Muscle of leg (tissue), 11 donors: ENCODE data around the gene HAPLN3. TPM values are rescaled to one million over a fixed set of nuclear protein-coding genes. Genes with fewer than 3 reads are reported as not detected.

Experiments
- DNase-seq: peaks from one replicate; pipeline ENCODE4 v3.0.0; 2013
- H3K27ac ChIP-seq: one replicate; pipeline ENCODE4 v1.5.1; 2013; ENCODE audit warnings: mild to moderate bottlenecking, low read length, control low read depth
- H3K27me3 ChIP-seq: one replicate; pipeline ENCODE4 v1.6.1; 2013; ENCODE audit warnings: low read length; ENCODE audit not compliant: control insufficient read depth, insufficient read depth
- H3K36me3 ChIP-seq: one replicate; pipeline ENCODE4 v1.6.1; 2013; ENCODE audit warnings: low read length; ENCODE audit not compliant: control insufficient read depth, insufficient read depth
- H3K4me1 ChIP-seq: one replicate; pipeline ENCODE4 v1.6.1; 2013; ENCODE audit warnings: low read length; ENCODE audit not compliant: control insufficient read depth, insufficient read depth
- H3K4me3 ChIP-seq: one replicate; pipeline ENCODE4 v1.5.1; 2013; ENCODE audit warnings: low read length, control low read depth
- H3K9me3 ChIP-seq: replicated peaks from 2 replicates; pipeline ENCODE4 v1.6.1; 2013; ENCODE audit warnings: low read depth, low read length; ENCODE audit not compliant: control insufficient read depth
- WGBS: methylation state at CpG from one replicate; pipeline ENCODE4 v1.1.5; 2013; ENCODE audit warnings: missing lambda C conversion rate; ENCODE audit not compliant: insufficient coverage; 5-methylcytosine and 5-hydroxymethylcytosine counted together
- polyA plus RNA-seq, 8 donors: library from polyadenylated mRNA; unstranded; fragments of 120-200 nt; gene quantifications; one replicate each; pipeline versions ENCODE4 v1.2.1 to v1.2.3, GENCODE V29; 2013; ENCODE audit warnings: inconsistent platforms in 1 of 8, low replicate concordance in 1 of 8; ENCODE audit not compliant: insufficient read length in 8 of 8, insufficient read depth in 1 of 8
- total RNA-seq: library from RNA; stranded (reverse); fragments of 120-200 nt; gene quantifications from one replicate; pipeline ENCODE4 v1.2.4, GENCODE V29; 2013

The HAPLN3 gene
- total and polyA plus RNA-seq, 9 donors = 6.2 to 23.5 (median 11.9) TPM

GRCh38 chr15:88897456-88898194 is 2.3 kb upstream of the HAPLN3 start:
- Histone ChIP-seq H3K27ac (peak overlapping the region; percentile 96), H3K4me3 (no peak overlapping the region)
- peak; percentile 93 for DNase-seq

GRCh38 chr15:88897142-88897455 is 1.8 kb upstream of the HAPLN3 start:
- Histone ChIP-seq H3K27me3 (peaks cover 29% of the 10 kb centered on the region), H3K4me3 (no peak overlapping the region), H3K4me1 (peaks cover 45% of the 10 kb centered on the region), H3K9me3 (no peaks in the 10 kb centered on the region), H3K27ac (peak overlapping the region; percentile 96), H3K36me3 (peaks cover 24% of the 10 kb centered on the region)
- 6% methylated on average over 8 of the region's 8 CpGs for WGBS
- no peak for DNase-seq

More at GRCh38 chr15:88897456-88898194, 2.3 kb upstream of the HAPLN3 start:
- H3K9me3 ChIP-seq = no peaks in the 10 kb centered on the region
- H3K27me3 ChIP-seq = peaks cover 29% of the 10 kb centered on the region
- H3K36me3 ChIP-seq = peaks cover 29% of the 10 kb centered on the region
- peaks cover 45% of the 10 kb centered on the region for H3K4me1 ChIP-seq
- WGBS = 13% methylated on average over 6 of the region's 12 CpGs

GRCh38 chr15:88896333-88897033 is 1.1 kb upstream of the HAPLN3 start:
- peaks cover 48% of the 10 kb centered on the region for H3K4me1 ChIP-seq

DNA sequence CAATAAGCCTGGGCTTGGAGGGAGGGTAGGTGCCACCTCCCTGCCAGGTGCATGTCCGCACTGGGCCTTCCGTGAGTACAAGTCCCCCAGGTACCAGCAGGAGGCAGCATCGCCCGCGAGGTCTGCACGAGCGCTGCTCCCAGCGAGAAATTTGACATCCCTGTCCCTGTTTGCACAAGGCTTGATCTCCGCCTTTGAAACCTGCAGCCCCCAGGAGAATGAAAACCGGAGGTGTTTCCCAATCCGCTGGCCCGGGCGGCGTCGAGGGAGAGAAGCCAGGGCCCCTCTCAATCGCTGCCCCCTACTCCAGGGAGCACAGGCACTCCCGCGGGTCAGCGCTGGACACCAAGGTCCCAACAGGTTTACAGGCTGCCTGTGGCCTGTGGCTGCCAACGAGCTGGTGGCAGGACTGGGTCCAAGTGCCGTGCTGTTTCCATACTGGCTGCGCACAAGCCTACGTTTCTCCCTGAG is 961 bp downstream of the HAPLN3 start:
- Histone ChIP-seq H3K9me3 (no peaks in the 10 kb centered on the region), H3K4me3 (peak overlapping the region; percentile 46), H3K27ac (no peak overlapping the region), H3K27me3 (peaks cover 29% of the 10 kb centered on the region), H3K36me3 (peaks cover 6% of the 10 kb centered on the region), H3K4me1 (peaks cover 48% of the 10 kb centered on the region)
- 3% methylated on average over 16 of the region's 23 CpGs for WGBS
- DNase-seq = peak; percentile 54

More at GRCh38 chr15:88896333-88897033, 1.1 kb upstream of the HAPLN3 start:
- no peak for DNase-seq
- Histone ChIP-seq H3K27ac (peak overlapping the region; percentile 96), H3K9me3 (no peaks in the 10 kb centered on the region), H3K27me3 (peaks cover 29% of the 10 kb centered on the region), H3K4me3 (no peak overlapping the region), H3K36me3 (peaks cover 17% of the 10 kb centered on the region)
- 47% methylated on average over 5 of the region's 8 CpGs for WGBS

DNA sequence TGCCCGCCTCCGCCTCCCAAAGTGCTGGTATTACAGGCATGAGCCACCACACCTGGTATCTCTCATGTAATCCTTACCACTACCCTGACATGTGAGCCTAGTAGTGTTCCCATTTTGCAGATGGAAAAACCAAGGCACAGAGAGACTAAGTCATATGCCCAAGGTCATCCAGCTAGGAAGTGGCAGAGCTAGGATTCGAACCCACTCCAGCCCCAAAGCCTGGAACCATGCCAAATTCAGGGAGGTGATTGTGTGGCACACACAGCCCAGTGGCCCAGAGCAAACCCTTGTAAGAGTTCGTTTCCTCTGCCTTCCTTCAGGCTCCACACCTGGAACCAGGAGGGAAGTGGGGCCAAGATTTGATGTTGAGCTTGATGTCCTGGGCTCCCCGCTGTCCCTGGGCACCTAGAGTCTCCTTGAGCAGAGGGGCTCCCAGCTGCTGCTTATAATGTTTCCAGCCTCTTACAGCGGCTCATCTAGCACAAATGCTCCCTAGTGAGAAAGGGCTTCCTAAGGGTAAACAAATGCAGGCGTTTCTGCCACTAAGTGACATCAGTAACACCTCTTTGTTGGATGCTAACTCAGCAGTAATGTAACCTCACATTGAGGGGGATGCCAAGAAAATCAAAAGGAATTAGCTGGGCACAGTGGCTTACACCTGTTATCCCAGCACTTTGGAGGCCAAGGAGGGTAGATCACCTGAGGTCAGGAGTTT is 3.6 kb downstream of the HAPLN3 start:
- H3K4me3 ChIP-seq = no peak overlapping the region
- H3K4me1 ChIP-seq = peaks cover 29% of the 10 kb centered on the region
- no peaks in the 10 kb centered on the region for H3K9me3 ChIP-seq
- DNase-seq = no peak
- 50% methylated on average over 4 of the region's 7 CpGs for WGBS
- H3K27me3 ChIP-seq = peaks cover 25% of the 10 kb centered on the region
- H3K36me3 ChIP-seq = no peaks in the 10 kb centered on the region
- H3K27ac ChIP-seq = no peak overlapping the region

GRCh38 chr15:88890495-88890894 is 4.8 kb downstream of the HAPLN3 start:
- no peak for DNase-seq
- WGBS = 81% methylated on average over 4 of the region's 4 CpGs
- no peak overlapping the region for H3K27ac ChIP-seq
- no peaks in the 10 kb centered on the region for H3K36me3 ChIP-seq
- H3K27me3 ChIP-seq = peaks cover 19% of the 10 kb centered on the region
- H3K9me3 ChIP-seq = no peaks in the 10 kb centered on the region
- H3K4me1 ChIP-seq = peaks cover 20% of the 10 kb centered on the region
- H3K4me3 ChIP-seq = no peak overlapping the region

- H3K36me3 ChIP-seq = no peaks in the 10 kb centered on the region
- no peaks in the 10 kb centered on the region for H3K9me3 ChIP-seq
- peaks cover 3% of the 10 kb centered on the region for H3K4me1 ChIP-seq
- DNase-seq = no peak
- no peak overlapping the region for H3K27ac ChIP-seq
- WGBS = 89% methylated on average over 2 of the region's 5 CpGs
- H3K4me3 ChIP-seq = no peak overlapping the region
- H3K27me3 ChIP-seq = peaks cover under 1% of the 10 kb centered on the region
Measured at GRCh38 chr15:88888719-88889118, 6.6 kb downstream of the HAPLN3 start.

DNA sequence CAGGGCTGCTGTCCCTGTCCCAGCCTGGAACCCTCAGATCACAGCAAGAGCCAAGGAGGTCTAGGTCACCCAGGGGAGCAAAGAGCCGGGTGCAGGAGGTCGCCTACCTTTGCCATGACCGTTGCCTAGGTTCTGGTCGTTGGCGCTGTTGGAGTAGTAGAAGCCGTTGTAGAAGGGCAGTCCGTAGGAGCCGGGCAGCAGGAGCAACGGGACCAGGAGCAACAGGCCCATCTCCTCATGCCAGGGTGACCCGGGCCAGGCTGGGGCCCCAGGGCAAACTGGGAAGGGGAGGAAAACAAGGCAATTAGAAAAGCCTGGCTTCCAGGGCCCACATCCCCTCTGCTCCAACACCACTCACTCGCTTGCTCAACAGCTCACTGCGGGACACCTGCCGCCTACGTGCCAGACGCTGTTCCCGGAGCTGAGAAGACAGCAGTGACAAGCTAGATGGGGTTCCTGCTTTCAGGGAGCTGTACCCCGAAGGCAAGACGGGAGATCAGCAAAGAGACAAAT is 8.2 kb downstream of the HAPLN3 start:
- H3K9me3 ChIP-seq = no peaks in the 10 kb centered on the region
- 84% methylated on average over 18 of the region's 18 CpGs for WGBS
- H3K4me1 ChIP-seq = peaks cover 3% of the 10 kb centered on the region
- DNase-seq = no peak
- H3K27me3 ChIP-seq = no peaks in the 10 kb centered on the region
- no peak overlapping the region for H3K4me3 ChIP-seq
- H3K27ac ChIP-seq = no peak overlapping the region
- H3K36me3 ChIP-seq = no peaks in the 10 kb centered on the region

GRCh38 chr15:88882785-88883184 is 12.6 kb downstream of the HAPLN3 start:
- no peaks in the 10 kb centered on the region for H3K36me3 ChIP-seq
- no peaks in the 10 kb centered on the region for H3K4me1 ChIP-seq
- no peaks in the 10 kb centered on the region for H3K9me3 ChIP-seq
- H3K4me3 ChIP-seq = no peak overlapping the region
- no peaks in the 10 kb centered on the region for H3K27me3 ChIP-seq
- WGBS = 75% methylated on average over 2 of the region's 4 CpGs
- H3K27ac ChIP-seq = no peak overlapping the region
- no peak for DNase-seq

DNA sequence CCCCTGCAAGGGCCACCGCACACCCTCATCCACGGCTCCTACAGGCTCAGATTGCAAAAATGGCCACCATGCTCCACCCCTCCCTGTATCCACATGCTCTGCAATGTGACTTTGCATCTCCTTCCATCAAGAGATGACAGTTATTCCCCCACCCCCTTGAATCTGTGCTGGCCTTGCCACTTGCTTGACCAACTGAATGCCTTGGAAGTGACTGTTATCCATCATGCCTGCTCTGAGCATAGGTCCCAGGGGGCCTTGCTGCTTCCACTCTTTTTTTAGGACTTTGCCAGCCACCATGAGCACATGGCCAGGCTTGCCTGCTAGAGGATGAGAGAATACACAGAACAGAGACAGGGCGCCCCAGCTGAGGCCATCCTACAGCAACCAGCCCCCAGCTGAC is 13.6 kb downstream of the HAPLN3 start:
- H3K4me3 ChIP-seq = no peak overlapping the region
- H3K9me3 ChIP-seq = no peaks in the 10 kb centered on the region
- H3K4me1 ChIP-seq = no peaks in the 10 kb centered on the region
- H3K27ac ChIP-seq = no peak overlapping the region
- DNase-seq = no peak
- H3K36me3 ChIP-seq = no peaks in the 10 kb centered on the region
- H3K27me3 ChIP-seq = no peaks in the 10 kb centered on the region
- 75% methylated on average over 2 of the region's 3 CpGs for WGBS
